DMS79 treated with DMSO at 0.1 percent for 48 hours (cell line): Measurements from ENCODE around the gene PEG3.

ENCODE experiments used
- DNase-seq: peaks from one replicate; lab custom pipeline; 2025; lab: John Stamatoyannopoulos, UW

The PEG3 gene

GRCh38 chr19:56808717-56809392 lies 31.7 kb downstream of the PEG3 start:
- no peak for DNase-seq

DNA sequence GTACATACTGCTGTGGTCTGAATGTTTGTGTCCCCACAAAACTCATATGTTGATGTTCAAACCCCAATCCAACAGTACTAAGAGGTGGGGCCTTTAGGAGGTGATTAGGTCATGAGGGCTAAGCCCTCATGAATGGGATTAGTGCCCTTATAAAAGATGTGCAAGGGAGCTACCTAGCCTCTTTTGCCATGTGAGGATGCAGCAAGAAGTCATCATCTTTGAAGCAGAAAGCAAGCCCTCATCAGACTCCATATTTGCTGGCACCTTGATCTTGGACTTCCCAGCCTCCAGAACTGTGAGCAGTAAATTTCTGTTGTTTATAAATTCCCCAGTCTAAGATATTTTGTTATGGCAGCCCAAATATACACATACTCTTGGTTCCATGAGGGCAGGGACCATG lies 33.9 kb downstream of the PEG3 start:
- no peak for DNase-seq
